HCT116 (cell line): Measurements from ENCODE around the gene SIPA1L3. TPM values are rescaled to one million over a fixed set of nuclear protein-coding genes. Genes with fewer than 3 reads are reported as not detected.

Experiments used
- ATAC-seq: fragments of 200-7000 bp; cut with Tn5 transposase; 2 replicates; pipeline ENCODE4 v1.9.1; 2020; ENCODE audit warnings: mild to moderate bottlenecking, moderate library complexity
- BruUV-seq: library from RNA; stranded (reverse); fragments of 400-500 nt; replicated peaks from 2 replicates; lab custom pipeline; 2021; lab: Mats Ljungman, UMichigan
- CTCF ChIA-PET: fragments of 300-600 bp; sonication (Branson Sonifier 250); formaldehyde crosslinking; loops from one replicate; lab custom pipeline; 2021; ENCODE audit warnings: antibody characterized with exemption; lab: Charles Lee
- POLR2A ChIA-PET: fragments of 300-600, 350-600 bp; sonication (Branson Sonifier 250); formaldehyde crosslinking; loops from one replicate; lab custom pipeline; 2021; ENCODE audit warnings: antibody characterized with exemption; lab: Charles Lee
- RAD21 ChIA-PET, 2 experiments: fragments of 300-600 bp; sonication (Branson Sonifier 250); formaldehyde crosslinking; loops; one replicate each; lab custom pipeline; 2023; ENCODE audit warnings: low total read pairs in 2 of 2; ENCODE audit not compliant: uncharacterized antibody in 2 of 2, unreplicated experiment in 2 of 2, low non-redundant PET in 1 of 2; lab: Charles Lee
- DNase-seq: peaks from one replicate; pipeline ENCODE4 v3.0.0-alpha.2; 2010; ENCODE audit warnings: low read depth, low spot score
- H2AFZ ChIP-seq: fragments of 200-600 bp; shearing (Covaris generic), sonication (generic); 2 replicates; pipeline ENCODE4 v1.6.1; 2017; ENCODE audit warnings: low read depth, mixed run types, mixed read lengths, antibody characterized with exemption, low read length; ENCODE audit not compliant: poor library complexity, severe bottlenecking
- H3K27ac ChIP-seq: 2 replicates; pipeline ENCODE4 v1.5.1; 2012; ENCODE audit warnings: low read depth, low read length
- H3K27me3 ChIP-seq: fragments of 200-600 bp; sonication (generic); 2 replicates; pipeline ENCODE4 v1.6.1; 2016; ENCODE audit warnings: mixed run types, low read length, mixed read lengths; ENCODE audit not compliant: insufficient read depth
- H3K36me3 ChIP-seq, 2 experiments: fragments of 200-500 bp in 1 of 2; fragments of 200-600 bp in 1 of 2; sonication (Bioruptor generic) in 1 of 2; sonication (generic) in 1 of 2; 2 replicates each; pipeline versions ENCODE4 v1.5.1 to v1.6.1; 2014 to 2016; ENCODE audit warnings: low read length in 2 of 2, inconsistent platforms in 1 of 2, mixed read lengths in 1 of 2, mixed run types in 1 of 2; ENCODE audit not compliant: insufficient read depth in 2 of 2, control insufficient read depth in 1 of 2
- H3K4me1 ChIP-seq, 2 experiments: fragments of 200-600 bp in 1 of 2; sonication (generic) in 1 of 2; 2 replicates each; pipeline versions ENCODE4 v1.5.1 to v1.6.1; 2012 to 2017; ENCODE audit warnings: low read length in 2 of 2, inconsistent platforms in 1 of 2, mild to moderate bottlenecking in 1 of 2, mixed read lengths in 1 of 2, mixed run types in 1 of 2, moderate library complexity in 1 of 2; ENCODE audit not compliant: insufficient read depth in 2 of 2, control insufficient read depth in 1 of 2
- H3K4me2 ChIP-seq: fragments of 200-600 bp; sonication (generic); 2 replicates; pipeline ENCODE4 v1.6.1; 2017; ENCODE audit warnings: mixed run types, low read length, mixed read lengths
- H3K4me3 ChIP-seq, 2 experiments: fragments of 200-600 bp in 1 of 2; sonication (generic) in 1 of 2; replicated peaks in 1 of 2; 2 replicates each; pipeline ENCODE4 v1.5.1; 2011 to 2016; ENCODE audit warnings: low read length in 2 of 2, control low read depth in 1 of 2, low read depth in 1 of 2, mild to moderate bottlenecking in 1 of 2, mixed read lengths in 1 of 2, mixed run types in 1 of 2
- H3K79me2 ChIP-seq: fragments of 200-600 bp; sonication (generic); 2 replicates; pipeline ENCODE4 v1.6.1; 2017; ENCODE audit warnings: mild to moderate bottlenecking, mixed run types, low read length, moderate library complexity, mixed read lengths; ENCODE audit not compliant: insufficient read depth
- H3K9ac ChIP-seq: fragments of 200-600 bp; sonication (generic); 2 replicates; pipeline ENCODE4 v1.6.1; 2016; ENCODE audit warnings: low read length, mixed read lengths
- H3K9me2 ChIP-seq: fragments of 200-600 bp; sonication (generic), shearing (Covaris generic); 2 replicates; pipeline ENCODE4 v1.6.1; 2017; ENCODE audit warnings: mixed run types, mild to moderate bottlenecking, moderate library complexity; ENCODE audit not compliant: insufficient read depth
- H3K9me3 ChIP-seq, 2 experiments: fragments of 200-500 bp in 1 of 2; fragments of 200-600 bp in 1 of 2; sonication (Bioruptor generic) in 1 of 2; sonication (generic) in 1 of 2; 2 replicates each; pipeline ENCODE4 v1.6.1; 2014 to 2017; ENCODE audit warnings: low read length in 2 of 2, mixed read lengths in 2 of 2, inconsistent platforms in 1 of 2, low read depth in 1 of 2, mild to moderate bottlenecking in 1 of 2, mixed run types in 1 of 2, moderate library complexity in 1 of 2; ENCODE audit not compliant: control insufficient read depth in 1 of 2, insufficient read depth in 1 of 2
- H4K20me1 ChIP-seq: fragments of 200-600 bp; sonication (generic), shearing (Covaris generic); 2 replicates; pipeline ENCODE4 v1.6.1; 2017; ENCODE audit warnings: mixed run types, mild to moderate bottlenecking, moderate library complexity; ENCODE audit not compliant: insufficient read depth
- CEBPB ChIP-seq: IDR thresholded peaks from 2 replicates; pipeline ENCODE4 v1.6.1; 2012; ENCODE audit warnings: low read depth
- EZH2 ChIP-seq: fragments of 200-600 bp; sonication (generic); IDR thresholded peaks from 2 replicates; pipeline ENCODE4 v1.6.1; 2017; ENCODE audit warnings: antibody characterized with exemption, mixed run types
- FOSL1 ChIP-seq: IDR thresholded peaks from 2 replicates; pipeline ENCODE4 v1.6.1; 2012; ENCODE audit warnings: low read depth
- SIN3A ChIP-seq: IDR thresholded peaks from 2 replicates; pipeline ENCODE4 v1.6.1; 2012; ENCODE audit warnings: low read depth
- SP1 ChIP-seq: IDR thresholded peaks from 2 replicates; pipeline ENCODE4 v1.6.1; 2012; ENCODE audit warnings: low read depth
- SRF ChIP-seq: IDR thresholded peaks from 2 replicates; pipeline ENCODE4 v1.6.1; 2012; ENCODE audit warnings: low read depth
- intact Hi-C: fragments of 100-400 bp; cut with micrococcal nuclease; formaldehyde crosslinking; loops from 2 replicates; pipeline ENCODE4 v1.10.0; 2022
- total RNA-seq: library from RNA; stranded (reverse); gene quantifications from one replicate; pipeline ENCODE4 v1.2.1, GENCODE V29; 2021; ENCODE audit not compliant: unreplicated experiment
- TF ChIP-seq, protein P1 (sequence below): IDR thresholded peaks from 2 replicates; pipeline ENCODE4 v1.6.1; 2011; ENCODE audit warnings: mild to moderate bottlenecking, low read length, moderate library complexity; ENCODE audit not compliant: insufficient replicate concordance; ENCODE audit errors: extremely low read depth
- TF ChIP-seq, protein P2 (sequence below): IDR thresholded peaks from 2 replicates; pipeline ENCODE4 v1.6.1; 2012

SIPA1L3 gene
- total RNA-seq, 1 experiment from 2014 or later: 41.8 TPM

DNA sequence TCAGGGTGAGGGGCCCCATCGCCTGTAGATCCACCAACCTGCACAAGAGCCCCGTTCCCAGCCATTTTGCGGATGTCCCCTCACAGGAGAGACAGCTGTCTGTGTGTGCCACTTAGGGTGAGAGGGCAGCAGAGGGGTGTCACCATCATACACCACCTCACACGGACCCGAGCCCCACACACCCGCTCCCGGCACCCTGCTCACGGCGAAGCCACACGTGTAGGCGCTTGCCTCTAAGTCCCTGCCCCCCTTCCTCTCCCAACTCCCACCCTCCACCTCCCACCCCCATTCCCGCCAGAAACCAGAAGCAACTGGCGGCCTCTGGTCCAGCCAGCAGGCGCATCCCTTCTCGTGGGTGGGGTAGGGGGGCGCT is 321.0 kb downstream of the SIPA1L3 start:
- DNase-seq (no peak), ATAC-seq (no peak)
- BruUV-seq: no TSS peak
- H3K9me3 ChIP-seq: no peaks in the 10 kb centered on the region
- H3K27ac ChIP-seq: no peak overlapping the region
- intact Hi-C loops: no loop called here
- no peaks in the 10 kb centered on the region for H3K36me3 ChIP-seq
- no peaks in the 10 kb centered on the region for H3K27me3 ChIP-seq
- H4K20me1 ChIP-seq: no peaks in the 10 kb centered on the region
- POLR2A ChIA-PET: no interaction called here
- H2AFZ ChIP-seq: no peak overlapping the region
- no peaks in the 10 kb centered on the region for H3K9me2 ChIP-seq
- CTCF ChIA-PET: interaction anchor here (1.3 to 3.8 kb wide), 2 partner anchors 321 to 325 kb away, joined by 6 to 35 read pairs; partner anchors contain the start of genes SIPA1L3 and WDR87
- no peaks in the 10 kb centered on the region for H3K79me2 ChIP-seq
- RAD21 ChIA-PET: no interaction called here
- no peak overlapping the region for H3K4me3 ChIP-seq
- TF ChIP-seq SIN3A: no peak
- TF ChIP-seq FOSL1: no peak
- TF ChIP-seq SP1: no peak
- TF ChIP-seq CEBPB: no peak
- no peak for TF ChIP-seq EZH2
- TF ChIP-seq, protein P1, sequence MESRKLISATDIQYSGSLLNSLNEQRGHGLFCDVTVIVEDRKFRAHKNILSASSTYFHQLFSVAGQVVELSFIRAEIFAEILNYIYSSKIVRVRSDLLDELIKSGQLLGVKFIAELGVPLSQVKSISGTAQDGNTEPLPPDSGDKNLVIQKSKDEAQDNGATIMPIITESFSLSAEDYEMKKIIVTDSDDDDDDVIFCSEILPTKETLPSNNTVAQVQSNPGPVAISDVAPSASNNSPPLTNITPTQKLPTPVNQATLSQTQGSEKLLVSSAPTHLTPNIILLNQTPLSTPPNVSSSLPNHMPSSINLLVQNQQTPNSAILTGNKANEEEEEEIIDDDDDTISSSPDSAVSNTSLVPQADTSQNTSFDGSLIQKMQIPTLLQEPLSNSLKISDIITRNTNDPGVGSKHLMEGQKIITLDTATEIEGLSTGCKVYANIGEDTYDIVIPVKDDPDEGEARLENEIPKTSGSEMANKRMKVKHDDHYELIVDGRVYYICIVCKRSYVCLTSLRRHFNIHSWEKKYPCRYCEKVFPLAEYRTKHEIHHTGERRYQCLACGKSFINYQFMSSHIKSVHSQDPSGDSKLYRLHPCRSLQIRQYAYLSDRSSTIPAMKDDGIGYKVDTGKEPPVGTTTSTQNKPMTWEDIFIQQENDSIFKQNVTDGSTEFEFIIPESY: no peak
- no peak for TF ChIP-seq SRF
- TF ChIP-seq, protein P2, sequence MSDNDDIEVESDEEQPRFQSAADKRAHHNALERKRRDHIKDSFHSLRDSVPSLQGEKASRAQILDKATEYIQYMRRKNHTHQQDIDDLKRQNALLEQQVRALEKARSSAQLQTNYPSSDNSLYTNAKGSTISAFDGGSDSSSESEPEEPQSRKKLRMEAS: no peak
- no peak overlapping the region for H3K9ac ChIP-seq
- H3K4me1 ChIP-seq: peaks cover 10 to 45% of the 10 kb centered on the region in 2 experiments; a peak in 3 of 4 replicates
- peak overlapping the region; percentile 39 for H3K4me2 ChIP-seq
